Cardiac fibroblast (primary cell): Measurements from ENCODE around the gene MICAL3.

ENCODE experiments used
- DNase-seq, 2 donors: peaks; one replicate each; pipeline versions ENCODE4 v3.0.0 to v3.0.0-alpha.2; 2010; ENCODE audit warnings: low read depth in 2 of 2
- H3K4me3 ChIP-seq, 2 donors: replicated peaks in 1 of 2; 1 replicate in 1 of 2; 2 replicates in 1 of 2; pipeline ENCODE4 v1.5.1; 2011; ENCODE audit warnings: low read depth in 2 of 2, low read length in 2 of 2, mild to moderate bottlenecking in 2 of 2, moderate library complexity in 1 of 2
- TF ChIP-seq, protein P1 (sequence below): IDR thresholded peaks from one replicate; pipeline ENCODE4 v1.5.1; 2011; ENCODE audit warnings: low read depth, mild to moderate bottlenecking, low read length, inconsistent platforms

The MICAL3 gene

DNA sequence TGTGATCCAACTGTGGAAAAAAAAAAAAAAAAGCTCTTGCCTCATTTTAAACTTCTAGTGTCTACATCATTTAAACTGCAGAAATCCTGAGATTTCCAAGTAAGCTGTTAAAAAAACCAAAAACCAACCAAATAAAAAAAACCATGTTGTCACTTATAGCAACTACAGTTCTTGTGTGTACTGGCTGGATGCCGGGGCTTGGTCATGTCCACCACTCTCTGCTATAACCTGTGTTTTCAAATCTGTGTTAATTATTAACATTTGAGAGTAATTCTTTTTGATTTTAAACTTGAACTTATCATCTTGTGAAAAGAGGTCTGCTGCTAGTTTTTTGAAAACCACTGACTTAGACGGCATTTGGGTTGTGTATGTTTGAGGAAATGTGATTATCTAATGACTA lies 217.9 kb downstream of the MICAL3 start:
- TF ChIP-seq, protein P1, sequence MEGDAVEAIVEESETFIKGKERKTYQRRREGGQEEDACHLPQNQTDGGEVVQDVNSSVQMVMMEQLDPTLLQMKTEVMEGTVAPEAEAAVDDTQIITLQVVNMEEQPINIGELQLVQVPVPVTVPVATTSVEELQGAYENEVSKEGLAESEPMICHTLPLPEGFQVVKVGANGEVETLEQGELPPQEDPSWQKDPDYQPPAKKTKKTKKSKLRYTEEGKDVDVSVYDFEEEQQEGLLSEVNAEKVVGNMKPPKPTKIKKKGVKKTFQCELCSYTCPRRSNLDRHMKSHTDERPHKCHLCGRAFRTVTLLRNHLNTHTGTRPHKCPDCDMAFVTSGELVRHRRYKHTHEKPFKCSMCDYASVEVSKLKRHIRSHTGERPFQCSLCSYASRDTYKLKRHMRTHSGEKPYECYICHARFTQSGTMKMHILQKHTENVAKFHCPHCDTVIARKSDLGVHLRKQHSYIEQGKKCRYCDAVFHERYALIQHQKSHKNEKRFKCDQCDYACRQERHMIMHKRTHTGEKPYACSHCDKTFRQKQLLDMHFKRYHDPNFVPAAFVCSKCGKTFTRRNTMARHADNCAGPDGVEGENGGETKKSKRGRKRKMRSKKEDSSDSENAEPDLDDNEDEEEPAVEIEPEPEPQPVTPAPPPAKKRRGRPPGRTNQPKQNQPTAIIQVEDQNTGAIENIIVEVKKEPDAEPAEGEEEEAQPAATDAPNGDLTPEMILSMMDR = no peak
- no peak overlapping the region for H3K4me3 ChIP-seq
- DNase-seq = no peak

DNA sequence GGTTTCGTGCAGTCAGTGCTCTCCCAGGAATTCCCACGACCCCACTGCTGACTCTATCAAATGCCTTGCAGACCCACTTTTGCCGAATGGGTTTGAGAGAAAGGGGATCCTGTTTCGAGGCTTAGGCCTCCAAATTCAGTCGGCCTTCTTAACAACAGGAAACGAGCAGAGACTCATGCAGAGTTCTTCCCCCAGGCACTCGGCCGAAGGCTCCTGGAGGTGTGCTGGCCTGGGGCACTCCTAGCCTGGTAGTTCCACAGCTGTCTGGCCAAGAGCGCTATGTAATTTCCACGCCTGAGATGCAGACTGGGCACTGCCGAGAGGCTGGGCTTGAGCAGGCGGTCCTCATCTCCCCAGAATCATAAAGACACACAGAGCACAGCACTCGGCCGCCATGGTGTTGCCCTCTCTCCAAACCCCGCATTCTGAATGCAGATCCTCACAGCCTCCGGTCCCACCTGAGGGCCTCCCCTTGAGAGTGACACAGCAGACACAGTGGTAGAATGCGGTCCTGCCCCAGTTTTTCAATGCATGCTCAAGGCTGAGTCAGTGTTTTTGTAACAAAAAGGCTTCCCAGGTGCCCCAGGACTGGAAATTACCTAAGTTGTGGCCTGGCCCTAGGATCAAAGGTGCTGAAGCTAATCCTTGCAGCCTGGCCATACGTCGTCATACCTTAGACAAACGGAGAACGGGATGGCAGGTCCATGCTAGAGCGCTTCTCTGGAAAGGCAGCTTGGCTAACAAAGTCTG lies 219.9 kb downstream of the MICAL3 start:
- DNase-seq = no peak

DNA sequence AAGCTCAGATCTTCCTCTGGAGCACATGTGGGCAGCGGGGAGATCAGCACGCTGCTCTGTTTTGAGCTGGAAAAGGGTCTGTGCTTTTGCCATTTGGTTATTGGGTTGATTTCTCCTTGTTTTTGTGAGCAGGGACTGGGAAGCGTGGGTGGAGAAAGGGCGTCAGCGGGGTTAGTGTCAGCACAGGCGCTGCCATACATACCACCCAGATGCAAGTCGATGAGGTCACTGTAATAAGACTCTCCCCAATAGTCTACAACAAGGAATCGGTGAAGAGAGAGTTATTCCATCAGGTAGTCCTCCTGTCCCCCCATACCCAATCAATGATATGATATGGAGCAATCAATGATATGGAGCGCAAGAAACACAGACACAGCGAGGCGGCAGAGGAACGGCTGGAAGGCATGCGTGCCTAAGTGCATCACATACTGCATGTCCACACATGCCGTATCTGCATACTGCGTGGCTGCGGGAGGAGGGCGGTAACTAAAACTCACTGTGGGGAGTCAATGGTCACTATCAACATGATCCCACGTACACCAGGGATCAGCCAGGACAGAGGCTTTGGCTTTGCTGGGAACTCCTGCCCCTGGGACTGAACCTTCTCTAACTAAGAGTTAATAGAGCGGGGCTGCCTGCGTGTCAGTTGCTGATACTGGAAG lies 220.6 kb downstream of the MICAL3 start:
- no peak for DNase-seq
- H3K4me3 ChIP-seq = no peak overlapping the region

More for the DNA sequence above, 219.9 kb downstream of the MICAL3 start:
- no peak overlapping the region for H3K4me3 ChIP-seq
- TF ChIP-seq, protein P1 = no peak

DNA sequence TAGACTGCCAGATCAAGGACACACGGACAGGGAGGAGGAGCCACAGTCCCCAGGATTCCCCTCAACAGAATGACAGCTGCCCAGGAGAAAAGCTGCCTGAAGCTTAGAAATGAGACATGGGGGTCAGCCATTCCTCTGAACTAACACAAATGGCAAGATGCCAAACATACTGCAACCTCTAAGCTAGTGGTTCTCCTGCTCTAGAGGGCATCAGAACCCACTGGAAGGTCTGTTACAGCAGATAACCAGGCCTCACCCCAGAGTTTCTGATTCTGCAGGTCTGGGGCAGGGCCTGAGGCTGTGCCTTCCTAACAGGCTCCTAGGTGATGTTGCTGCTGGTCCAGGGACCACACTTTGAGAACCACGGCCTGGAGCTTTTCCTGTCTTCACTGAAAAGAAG lies 221.5 kb downstream of the MICAL3 start:
- DNase-seq = no peak
- TF ChIP-seq, protein P1 = no peak
- H3K4me3 ChIP-seq = no peak overlapping the region

More for the DNA sequence above, 220.6 kb downstream of the MICAL3 start:
- TF ChIP-seq, protein P1 = no peak

DNA sequence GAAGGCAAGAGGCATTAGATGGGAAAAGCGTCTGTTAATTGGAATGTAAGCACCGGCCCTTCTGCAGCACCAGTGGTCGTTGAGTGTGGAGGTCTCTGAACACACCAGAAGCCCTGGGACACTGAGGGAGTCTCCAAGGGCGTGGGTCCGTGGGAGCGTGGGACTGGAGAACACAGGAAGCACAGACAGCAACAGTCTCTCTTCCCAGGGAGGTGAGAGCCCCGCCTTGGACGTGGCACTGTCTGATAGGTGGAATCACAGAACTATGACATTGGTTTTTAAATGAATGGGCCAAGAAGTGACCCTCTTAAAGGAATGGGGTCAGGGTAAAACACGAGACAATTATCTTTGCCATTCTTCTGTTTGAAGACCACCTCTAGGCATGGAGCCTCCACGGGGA lies 221.9 kb downstream of the MICAL3 start:
- H3K4me3 ChIP-seq = no peak overlapping the region
- TF ChIP-seq, protein P1 = no peak
- no peak for DNase-seq

DNA sequence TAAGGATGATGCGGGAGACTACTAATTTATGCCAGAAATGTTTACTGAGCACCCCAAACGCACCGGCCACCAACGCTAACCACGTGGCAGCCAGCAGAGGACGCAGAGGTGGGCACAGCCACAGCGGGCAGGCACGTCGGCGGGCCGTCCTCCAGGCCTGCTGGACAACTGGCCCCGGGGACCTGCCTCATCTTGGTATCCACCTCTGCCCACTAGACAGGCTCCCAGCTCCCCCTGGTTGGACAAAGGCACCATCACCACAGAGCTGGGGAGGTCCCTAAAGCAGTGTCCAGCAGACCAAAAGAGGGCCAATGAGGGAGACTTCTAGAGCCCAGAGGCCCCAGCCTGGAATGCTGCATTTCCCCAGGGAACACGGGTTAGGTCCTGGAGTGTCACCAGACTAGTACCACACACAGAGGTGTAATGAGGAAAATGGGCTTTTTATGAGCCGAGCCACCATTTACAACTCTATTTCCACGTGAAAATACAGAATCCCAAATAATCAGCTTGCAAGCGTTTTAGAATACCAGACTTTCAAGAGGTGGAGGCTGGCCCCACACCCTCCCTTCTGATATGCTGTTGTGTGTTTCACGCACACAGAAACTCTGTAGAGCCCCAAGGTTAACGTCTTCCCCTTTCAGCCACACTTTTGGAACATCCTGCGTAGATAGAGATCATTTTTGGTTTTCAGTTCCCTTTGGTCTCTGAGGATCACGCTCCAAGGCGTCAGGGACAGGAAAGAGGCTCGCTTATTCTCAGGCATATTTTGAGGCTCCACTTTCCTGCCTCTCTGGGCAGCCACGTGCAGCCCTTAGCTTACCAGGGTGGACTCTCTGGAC lies 226.4 kb downstream of the MICAL3 start:
- DNase-seq = no peak
- TF ChIP-seq, protein P1 = no peak
- no peak overlapping the region for H3K4me3 ChIP-seq
